Prostate gland (tissue), 2 donors: ENCODE measurements around the gene EPHA1. TPM values are rescaled to one million over a fixed set of nuclear protein-coding genes. Genes with fewer than 3 reads are reported as not detected.

Experiments used
- DNase-seq: peaks from one replicate; pipeline ENCODE4 v3.0.0-alpha.2; 2019; ENCODE audit warnings: low spot score
- H3K27ac ChIP-seq, 2 donors: fragments of 200-600 bp; sonication (generic); 2 replicates each; pipeline ENCODE4 v1.5.1; 2017 to 2019
- H3K27me3 ChIP-seq: fragments of 200-600 bp; sonication (generic); replicated peaks from 2 replicates; pipeline ENCODE4 v1.5.1; 2019; ENCODE audit not compliant: insufficient read depth
- H3K36me3 ChIP-seq, 2 donors: fragments of 200-600 bp; sonication (generic); 1 replicate in 1 of 2; 2 replicates in 1 of 2; pipeline versions ENCODE4 v1.5.1 to v1.8.1; 2017 to 2019
- H3K4me1 ChIP-seq: fragments of 200-600 bp; sonication (generic); replicated peaks from 2 replicates; pipeline ENCODE4 v1.5.1; 2019
- H3K4me3 ChIP-seq, 2 donors: fragments of 200-600 bp; sonication (generic); 2 replicates each; pipeline ENCODE4 v1.5.1; 2017 to 2019
- H3K9me3 ChIP-seq: fragments of 200-600 bp; sonication (generic); 2 replicates; pipeline ENCODE4 v1.5.1; 2017
- POLR2A ChIP-seq: fragments of 450-650 bp; IDR thresholded peaks from one replicate; pipeline ENCODE4 v1.6.1; 2016; ENCODE audit warnings: antibody characterized with exemption, mild to moderate bottlenecking
- POLR2AphosphoS5 ChIP-seq: sonication (generic); formaldehyde crosslinking; IDR thresholded peaks from one replicate; pipeline ENCODE4 v1.6.1; 2017; ENCODE audit warnings: antibody characterized with exemption
- WGBS: methylation state at CpG from one replicate; pipeline ENCODE4 v1.1.5; 2018; 5-methylcytosine and 5-hydroxymethylcytosine counted together
- intact Hi-C: fragments of 100-400 bp; cut with DNase I; formaldehyde crosslinking; loops from one replicate; pipeline ENCODE4 v1.14.2; 2022
- total RNA-seq, 2 donors: library from RNA; depleted of rRNA; stranded (reverse); fragments of >200 nt; gene quantifications; one replicate each; pipeline ENCODE4 v1.1.0, GENCODE V29; 2016
- TF ChIP-seq, protein P1 (sequence below), 4 experiments: fragments of 200-600 bp in 2 of 4; fragments of 450-650 bp in 2 of 4; sonication (generic) in 2 of 4; IDR thresholded peaks; 1 replicate in 3 of 4; 2 replicates in 1 of 4; pipeline ENCODE4 v1.5.1; 2016 to 2019; ENCODE audit warnings: antibody characterized with exemption in 4 of 4, mild to moderate bottlenecking in 2 of 4, moderate library complexity in 2 of 4

The EPHA1 gene
- total RNA-seq, 2 donors from 2014 or later, result 10.5 to 15.7 TPM

DNA sequence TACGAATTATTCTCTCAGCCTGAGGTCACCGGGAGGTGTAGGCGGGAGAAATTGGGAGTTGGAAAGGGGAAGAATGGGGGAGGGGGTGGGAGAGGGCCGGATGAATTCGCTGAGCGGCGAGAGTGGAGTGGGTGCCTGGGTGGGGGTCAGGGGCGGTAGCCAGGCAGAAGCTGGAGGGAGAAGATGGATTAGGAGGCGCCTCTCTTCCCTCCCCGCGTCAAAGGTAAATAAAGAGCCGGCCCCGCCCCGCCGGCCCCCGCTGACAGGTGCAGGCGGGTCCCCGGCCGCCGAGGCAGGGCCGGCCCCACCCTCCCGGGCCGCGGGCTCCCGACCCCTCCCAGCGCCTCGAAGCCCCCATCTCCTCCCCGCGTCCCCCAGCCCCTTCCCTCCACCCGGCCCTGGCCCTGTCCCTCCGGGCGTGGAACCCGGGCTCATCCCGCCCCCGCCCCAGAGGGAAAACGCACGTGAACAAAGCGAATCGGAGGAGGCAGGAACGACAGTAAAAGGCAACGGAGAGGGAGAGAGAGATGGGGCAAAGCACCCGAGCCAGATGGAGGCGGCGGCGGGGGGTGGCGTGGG lies 47.0 kb downstream of the EPHA1 start:
- peak overlapping the region; percentile 33 to 47 for H3K4me3 ChIP-seq
- no peak for DNase-seq
- H3K36me3 ChIP-seq, result no peaks in the 10 kb centered on the region
- H3K27ac ChIP-seq, result no peak overlapping the region
- WGBS, result 3% methylated on average over 43 of the region's 46 CpGs
- H3K9me3 ChIP-seq, result no peaks in the 10 kb centered on the region
- peaks cover 10% of the 10 kb centered on the region for H3K27me3 ChIP-seq
- H3K4me1 ChIP-seq, result no peaks in the 10 kb centered on the region
- intact Hi-C loops, result no loop called here
- no peak for TF ChIP-seq POLR2A
- no peak for TF ChIP-seq POLR2AphosphoS5
- TF ChIP-seq, protein P1, sequence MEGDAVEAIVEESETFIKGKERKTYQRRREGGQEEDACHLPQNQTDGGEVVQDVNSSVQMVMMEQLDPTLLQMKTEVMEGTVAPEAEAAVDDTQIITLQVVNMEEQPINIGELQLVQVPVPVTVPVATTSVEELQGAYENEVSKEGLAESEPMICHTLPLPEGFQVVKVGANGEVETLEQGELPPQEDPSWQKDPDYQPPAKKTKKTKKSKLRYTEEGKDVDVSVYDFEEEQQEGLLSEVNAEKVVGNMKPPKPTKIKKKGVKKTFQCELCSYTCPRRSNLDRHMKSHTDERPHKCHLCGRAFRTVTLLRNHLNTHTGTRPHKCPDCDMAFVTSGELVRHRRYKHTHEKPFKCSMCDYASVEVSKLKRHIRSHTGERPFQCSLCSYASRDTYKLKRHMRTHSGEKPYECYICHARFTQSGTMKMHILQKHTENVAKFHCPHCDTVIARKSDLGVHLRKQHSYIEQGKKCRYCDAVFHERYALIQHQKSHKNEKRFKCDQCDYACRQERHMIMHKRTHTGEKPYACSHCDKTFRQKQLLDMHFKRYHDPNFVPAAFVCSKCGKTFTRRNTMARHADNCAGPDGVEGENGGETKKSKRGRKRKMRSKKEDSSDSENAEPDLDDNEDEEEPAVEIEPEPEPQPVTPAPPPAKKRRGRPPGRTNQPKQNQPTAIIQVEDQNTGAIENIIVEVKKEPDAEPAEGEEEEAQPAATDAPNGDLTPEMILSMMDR (IDR thresholded peaks at IDR 0.05), result no peak

DNA sequence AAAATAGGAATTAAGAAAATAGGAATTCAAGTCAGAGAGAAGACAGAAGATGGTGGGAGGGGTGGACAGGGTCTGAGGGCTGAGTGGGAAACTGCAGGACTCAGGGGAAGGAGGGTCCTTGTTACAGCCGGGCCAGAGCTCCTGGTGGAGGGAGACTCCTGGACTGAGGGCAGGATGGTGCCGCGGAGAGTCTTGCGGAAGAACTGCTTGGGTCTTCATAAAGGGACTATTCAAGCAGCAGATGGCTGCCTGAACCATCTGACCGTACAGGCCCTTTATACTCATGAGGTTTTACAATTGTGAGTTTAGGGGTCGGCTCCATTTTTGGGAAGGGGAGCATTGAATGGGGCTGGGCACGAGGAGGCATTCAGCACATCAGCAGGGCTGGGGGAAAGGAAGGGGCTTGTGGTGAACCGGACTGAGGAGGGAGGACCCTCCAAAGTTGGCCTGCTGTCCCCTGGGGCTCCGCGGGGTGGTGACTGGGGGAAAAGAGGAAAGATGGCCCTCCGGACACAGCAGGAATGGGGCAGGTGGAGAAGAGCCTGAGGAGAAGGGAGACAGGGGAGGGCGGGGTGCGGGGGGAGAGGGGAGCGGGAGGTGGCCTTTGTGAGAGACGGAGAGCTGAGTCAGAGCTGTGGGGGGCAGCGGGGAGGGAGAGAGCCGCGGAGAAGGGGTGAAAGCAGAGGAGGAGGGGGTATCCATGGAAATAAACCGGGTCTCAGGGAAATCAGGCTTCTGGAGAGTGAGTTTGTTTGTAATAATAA lies 47.7 kb downstream of the EPHA1 start:
- TF ChIP-seq, protein P1 (IDR thresholded peaks at IDR 0.05), result no peak
- TF ChIP-seq POLR2A (no peak), POLR2AphosphoS5 (no peak)
- Histone ChIP-seq H3K36me3 (no peaks in the 10 kb centered on the region), H3K27me3 (peaks cover 10% of the 10 kb centered on the region), H3K9me3 (no peaks in the 10 kb centered on the region), H3K4me1 (no peaks in the 10 kb centered on the region), H3K27ac (no peak overlapping the region), H3K4me3 (no peak overlapping the region)
- intact Hi-C loops, result no loop called here
- 30% methylated on average over 18 of the region's 19 CpGs for WGBS
- no peak for DNase-seq

DNA sequence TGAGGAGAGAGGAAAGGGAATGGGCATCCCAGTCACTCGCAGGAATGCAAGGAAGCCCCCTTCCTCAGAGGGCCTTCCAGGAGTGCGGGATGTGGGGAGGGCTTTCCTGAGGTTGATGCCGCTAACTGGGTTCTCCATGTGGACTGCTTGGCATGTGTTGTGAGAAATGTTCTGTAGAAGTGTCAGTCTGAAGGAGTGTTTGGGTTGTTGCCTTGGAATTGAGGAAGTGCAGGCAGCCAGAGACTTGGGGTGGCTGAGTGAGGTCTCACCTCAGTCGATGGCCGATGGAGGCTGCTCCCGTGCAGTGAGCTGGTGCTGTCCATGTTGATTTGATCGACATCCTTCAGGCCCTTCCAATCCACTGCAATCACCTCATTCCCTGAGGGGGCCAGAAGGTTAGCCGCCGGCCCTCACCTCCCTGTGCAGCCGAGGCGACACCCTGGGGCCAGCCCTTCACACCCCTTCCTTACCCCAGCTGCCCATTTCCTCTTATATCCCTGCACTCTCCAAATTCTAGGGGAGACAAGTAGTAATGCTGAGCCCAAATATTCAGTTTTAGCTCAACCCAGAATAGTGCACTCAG lies 48.8 kb downstream of the EPHA1 start:
- intact Hi-C loops, result no loop called here
- no peak for TF ChIP-seq POLR2AphosphoS5
- no peak for TF ChIP-seq POLR2A
- TF ChIP-seq, protein P1 (IDR thresholded peaks at IDR 0.05), result no peak
- Histone ChIP-seq H3K27me3 (peaks cover 10% of the 10 kb centered on the region), H3K4me1 (no peaks in the 10 kb centered on the region), H3K4me3 (no peak overlapping the region), H3K9me3 (no peaks in the 10 kb centered on the region), H3K36me3 (no peaks in the 10 kb centered on the region), H3K27ac (no peak overlapping the region)
- WGBS, result 85% methylated on average over 11 of the region's 11 CpGs
- no peak for DNase-seq

DNA sequence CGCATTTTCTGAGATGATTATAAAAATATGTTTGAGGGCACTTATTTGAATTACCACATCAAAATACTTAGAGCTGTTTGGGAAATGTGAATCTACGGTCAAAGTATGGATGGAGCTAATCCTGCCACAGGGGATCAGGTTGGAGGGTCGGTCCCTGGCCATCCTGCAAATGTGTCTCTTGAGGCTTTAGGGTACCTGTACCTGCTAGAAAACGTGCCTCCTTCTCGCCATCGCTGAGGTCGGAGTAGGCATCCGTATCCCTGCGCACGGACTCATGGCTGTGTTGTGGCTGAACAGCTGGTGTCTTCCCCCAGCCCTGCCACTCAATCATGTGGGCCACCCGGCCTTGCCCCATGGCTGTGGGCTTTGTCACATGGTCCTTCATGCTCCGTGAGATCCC lies 50.0 kb downstream of the EPHA1 start:
- DNase-seq, result no peak
- TF ChIP-seq, protein P1 (IDR thresholded peaks at IDR 0.05), result no peak
- TF ChIP-seq POLR2A (no peak), POLR2AphosphoS5 (no peak)
- 91% methylated on average over 12 of the region's 12 CpGs for WGBS
- H3K9me3 ChIP-seq, result no peaks in the 10 kb centered on the region
- intact Hi-C loops, result no loop called here
- no peak overlapping the region for H3K27ac ChIP-seq
- peaks cover 10% of the 10 kb centered on the region for H3K27me3 ChIP-seq
- no peaks in the 10 kb centered on the region for H3K4me1 ChIP-seq
- no peak overlapping the region for H3K4me3 ChIP-seq
- H3K36me3 ChIP-seq, result no peaks in the 10 kb centered on the region
